IPS-18c (cell line): ENCODE results near the gene CIAO2A.
"Not testable (repeated sequence)": the region's sequence is repeated elsewhere in the genome, so short reads cannot be mapped to it uniquely, and the experiment has no call there.

ENCODE experiments used
- H3K4me3 ChIP-seq: 2 replicates; pipeline ENCODE4 v1.7.0; 2013; ENCODE audit warnings: low read depth, mild to moderate bottlenecking, low read length, moderate library complexity; ENCODE audit not compliant: insufficient read depth
- H3K9me3 ChIP-seq: one replicate; pipeline ENCODE4 v1.6.1; 2013; ENCODE audit warnings: mild to moderate bottlenecking, low read length, moderate library complexity; ENCODE audit not compliant: control insufficient read depth, insufficient read depth

Gene CIAO2A

DNA sequence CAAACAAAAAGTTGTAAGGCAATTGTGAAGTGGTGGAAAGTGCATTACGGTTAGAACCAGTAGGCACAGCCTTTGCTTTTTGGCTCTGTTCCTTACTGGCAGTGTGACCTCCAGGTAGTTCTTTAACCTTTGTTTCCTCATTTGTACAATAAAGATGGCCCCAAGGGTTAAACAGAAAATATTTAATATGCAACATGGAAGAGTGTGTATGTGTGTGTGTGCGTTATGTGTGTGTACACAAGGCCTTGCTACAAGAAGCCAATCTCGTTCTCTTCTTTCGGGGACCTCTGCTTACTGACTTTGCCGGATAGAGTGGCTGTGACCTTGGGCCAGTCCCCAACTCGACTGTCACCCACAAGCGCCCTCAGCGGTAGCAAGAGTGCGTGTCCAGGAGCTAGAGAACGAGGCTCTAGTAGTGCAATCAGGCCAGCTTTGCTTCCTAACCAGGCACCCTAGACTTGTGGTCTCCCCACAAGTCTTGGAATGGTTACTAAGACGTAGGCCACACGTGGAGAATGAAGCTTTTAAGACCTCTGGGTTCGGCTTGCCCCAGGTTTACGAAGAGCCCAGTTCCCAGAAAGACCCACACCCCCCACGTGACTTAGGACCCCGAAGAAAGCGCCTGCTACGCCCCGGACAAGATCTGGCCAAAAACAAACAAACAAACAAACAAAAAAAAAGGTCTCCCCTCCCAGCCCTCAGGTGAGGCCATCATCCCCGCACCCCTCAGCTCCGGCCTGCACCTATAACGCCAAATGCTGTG is 593 bp downstream of the CIAO2A start:
- Histone ChIP-seq H3K9me3 (peaks cover 2% of the 10 kb centered on the region), H3K4me3 (peak overlapping the region; percentile 87)

- peaks cover 2% of the 10 kb centered on the region for H3K9me3 ChIP-seq
Measured at GRCh38 chr15:64092075-64092820, 1.4 kb downstream of the CIAO2A start.

GRCh38 chr15:64090527-64090926 is 3.1 kb downstream of the CIAO2A start:
- no peak overlapping the region for H3K4me3 ChIP-seq
- no peaks in the 10 kb centered on the region for H3K9me3 ChIP-seq

More at GRCh38 chr15:64092075-64092820, 1.4 kb downstream of the CIAO2A start:
- H3K4me3 ChIP-seq = peak overlapping the region; percentile 87

GRCh38 chr15:64089543-64090280 is 3.9 kb downstream of the CIAO2A start:
- no peaks in the 10 kb centered on the region for H3K9me3 ChIP-seq
- no peak overlapping the region for H3K4me3 ChIP-seq

GRCh38 chr15:64082757-64083156 is 10.9 kb downstream of the CIAO2A start:
- no peak overlapping the region for H3K4me3 ChIP-seq
- H3K9me3 ChIP-seq = no peaks in the 10 kb centered on the region

GRCh38 chr15:64073496-64073895 is 20.1 kb downstream of the CIAO2A start:
- H3K4me3 ChIP-seq, H3K9me3 ChIP-seq: not testable (repeated sequence)

- Histone ChIP-seq H3K9me3 (no peaks in the 10 kb centered on the region), H3K4me3 (no peak overlapping the region)
Measured at GRCh38 chr15:64072812-64073211, 20.8 kb downstream of the CIAO2A start.

DNA sequence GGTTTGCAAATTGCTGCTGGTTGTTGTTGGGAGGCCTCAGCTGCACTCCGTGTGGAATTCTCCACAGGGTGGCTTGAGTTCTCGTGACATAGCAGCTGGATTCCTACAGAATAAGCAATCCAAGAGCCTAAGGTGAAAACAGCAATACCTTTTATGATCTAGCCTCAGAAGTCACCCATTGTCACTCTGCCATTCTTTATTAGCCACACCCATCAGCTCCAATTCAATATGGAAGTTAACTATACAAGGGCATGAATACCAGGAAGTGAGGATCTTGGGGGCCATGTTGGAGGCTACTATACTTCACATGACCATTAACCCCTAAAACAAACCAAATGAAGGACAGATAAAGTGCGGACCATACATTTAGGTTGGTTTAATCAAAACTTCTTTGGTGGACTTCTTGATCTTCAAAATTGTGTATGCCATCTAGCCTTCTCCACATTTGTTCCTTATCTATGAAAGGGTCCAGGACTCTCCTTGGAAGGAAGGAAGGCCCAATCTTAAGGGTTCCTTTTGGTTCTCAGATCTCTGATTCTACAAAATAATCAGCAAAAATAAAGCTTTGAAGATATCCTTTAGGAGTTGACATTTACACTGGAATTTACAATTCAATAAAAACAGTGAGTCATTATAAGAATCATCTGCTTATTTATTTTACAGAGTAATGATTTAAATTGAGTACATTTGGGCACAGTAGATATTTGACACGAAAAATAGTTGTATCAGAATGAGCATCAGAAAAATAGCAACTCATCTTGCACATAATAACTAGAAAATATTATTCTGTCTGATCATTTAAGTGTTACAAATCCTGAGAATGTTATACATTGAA is 21.5 kb downstream of the CIAO2A start:
- Histone ChIP-seq H3K4me3 (no peak overlapping the region), H3K9me3 (no peaks in the 10 kb centered on the region)

DNA sequence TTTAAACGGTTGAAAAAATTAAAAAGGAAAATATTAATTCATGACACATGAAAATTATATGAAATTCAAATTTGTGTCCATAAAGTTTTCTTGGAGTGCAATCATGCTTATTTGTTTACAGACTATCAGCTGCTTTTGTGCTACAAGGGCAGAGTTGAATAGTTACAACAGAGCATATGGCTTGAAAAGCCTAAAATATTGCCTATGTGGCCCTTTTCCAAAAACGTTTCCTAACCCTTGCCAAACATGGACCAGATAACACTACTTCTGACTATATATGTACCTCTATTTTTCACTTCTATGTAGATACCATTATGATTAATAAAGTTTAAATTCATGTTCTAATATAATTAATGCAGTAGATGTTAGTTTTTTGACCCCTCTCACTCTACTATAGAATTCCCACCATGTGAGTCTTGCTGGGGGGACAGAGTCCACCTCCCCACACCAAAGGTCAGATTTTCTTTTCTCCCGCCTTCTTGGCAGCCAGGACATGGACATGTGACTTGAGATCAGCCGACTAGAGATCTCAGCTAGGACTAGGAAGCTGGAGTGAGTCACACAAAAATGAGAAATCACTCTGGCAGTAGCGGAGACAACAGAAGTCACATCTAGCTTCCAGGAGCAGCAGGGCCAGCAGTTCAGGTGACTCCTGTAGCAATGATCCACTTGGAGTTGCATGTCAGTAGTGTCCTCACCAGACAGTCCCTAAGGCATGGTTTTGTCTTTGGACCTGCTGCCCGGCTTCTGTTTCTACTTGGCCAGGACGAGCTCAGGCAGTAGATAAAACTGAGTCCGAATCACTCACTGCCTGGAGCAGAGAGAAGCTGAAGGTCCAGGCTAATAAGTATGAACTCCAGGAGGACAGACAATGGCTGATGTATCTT is 22.4 kb downstream of the CIAO2A start:
- H3K9me3 ChIP-seq = no peaks in the 10 kb centered on the region
- H3K4me3 ChIP-seq = no peak overlapping the region

- H3K4me3 ChIP-seq = no peak overlapping the region
Measured at GRCh38 chr15:64070106-64070505, 23.5 kb downstream of the CIAO2A start.

GRCh38 chr15:64068133-64068532 is 25.5 kb downstream of the CIAO2A start:
- H3K4me3 ChIP-seq = no peak overlapping the region
- no peaks in the 10 kb centered on the region for H3K9me3 ChIP-seq

More at GRCh38 chr15:64070106-64070505, 23.5 kb downstream of the CIAO2A start:
- no peaks in the 10 kb centered on the region for H3K9me3 ChIP-seq

DNA sequence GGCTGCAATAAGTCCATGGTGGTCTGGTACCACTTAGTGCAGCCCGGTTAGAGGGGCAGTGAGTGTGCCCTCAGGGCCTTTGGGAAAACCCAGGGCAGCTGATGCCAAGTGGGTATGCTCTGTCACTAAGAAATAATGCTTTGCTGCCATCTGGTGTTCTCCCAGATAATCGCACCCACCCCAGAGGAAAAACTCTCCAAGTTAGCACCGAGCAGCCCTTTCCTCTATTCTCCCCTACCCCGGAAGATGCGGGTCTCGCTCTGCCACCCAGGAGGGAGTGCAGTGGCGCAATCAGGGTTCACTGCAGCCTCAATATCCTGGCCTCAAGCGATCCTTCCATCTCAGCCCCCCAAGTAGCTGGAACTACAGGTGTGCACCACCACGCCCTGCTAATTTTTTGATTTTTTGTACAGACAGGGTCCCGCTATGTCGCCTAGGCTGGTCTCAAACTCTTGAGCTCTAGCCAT is 26.0 kb downstream of the CIAO2A start:
- H3K4me3 ChIP-seq = no peak overlapping the region
- H3K9me3 ChIP-seq = no peaks in the 10 kb centered on the region

DNA sequence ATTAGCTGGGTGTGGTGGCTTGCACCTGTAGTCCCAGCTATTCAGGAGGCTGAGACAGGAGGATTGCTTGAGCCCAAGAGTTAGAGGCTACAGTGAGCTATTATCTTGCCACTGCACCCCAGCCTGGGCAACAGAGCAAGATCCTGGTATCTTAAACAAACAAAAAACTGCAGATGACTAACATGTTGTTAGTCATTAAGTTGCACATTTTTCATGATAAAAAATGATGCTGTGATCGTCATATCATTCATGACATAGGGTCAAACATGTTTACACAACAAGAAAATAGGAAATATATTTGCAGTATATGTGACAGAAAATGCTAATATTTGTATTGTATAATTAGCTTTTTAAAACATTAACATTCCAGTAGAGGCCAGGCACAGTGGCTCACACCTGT is 27.2 kb downstream of the CIAO2A start:
- H3K9me3 ChIP-seq = no peaks in the 10 kb centered on the region
- H3K4me3 ChIP-seq = no peak overlapping the region

- Histone ChIP-seq H3K4me3 (no peak overlapping the region), H3K9me3 (peaks cover 5% of the 10 kb centered on the region)
Measured at GRCh38 chr15:64060716-64061115, 32.9 kb downstream of the CIAO2A start.

GRCh38 chr15:64059104-64059503 is 34.5 kb downstream of the CIAO2A start:
- H3K4me3 ChIP-seq, H3K9me3 ChIP-seq: not testable (repeated sequence)

GRCh38 chr15:64058279-64058678 is 35.4 kb downstream of the CIAO2A start:
- peaks cover 5% of the 10 kb centered on the region for H3K9me3 ChIP-seq

More at GRCh38 chr15:64058279-64058678, 35.4 kb downstream of the CIAO2A start:
- H3K4me3 ChIP-seq = no peak overlapping the region
